HG03432 (cell line): ENCODE results near the gene IL2RA.
"Not testable (repeated sequence)": the region's sequence is repeated elsewhere in the genome, so short reads cannot be mapped to it uniquely, and the experiment has no call there.

Source experiments
- ATAC-seq: cut with Tn5 transposase; IDR thresholded peaks from one replicate; pipeline ENCODE4 v1.9.1; 2021; ENCODE audit warnings: mild to moderate bottlenecking, moderate library complexity; ENCODE audit not compliant: unreplicated experiment

The IL2RA gene

DNA sequence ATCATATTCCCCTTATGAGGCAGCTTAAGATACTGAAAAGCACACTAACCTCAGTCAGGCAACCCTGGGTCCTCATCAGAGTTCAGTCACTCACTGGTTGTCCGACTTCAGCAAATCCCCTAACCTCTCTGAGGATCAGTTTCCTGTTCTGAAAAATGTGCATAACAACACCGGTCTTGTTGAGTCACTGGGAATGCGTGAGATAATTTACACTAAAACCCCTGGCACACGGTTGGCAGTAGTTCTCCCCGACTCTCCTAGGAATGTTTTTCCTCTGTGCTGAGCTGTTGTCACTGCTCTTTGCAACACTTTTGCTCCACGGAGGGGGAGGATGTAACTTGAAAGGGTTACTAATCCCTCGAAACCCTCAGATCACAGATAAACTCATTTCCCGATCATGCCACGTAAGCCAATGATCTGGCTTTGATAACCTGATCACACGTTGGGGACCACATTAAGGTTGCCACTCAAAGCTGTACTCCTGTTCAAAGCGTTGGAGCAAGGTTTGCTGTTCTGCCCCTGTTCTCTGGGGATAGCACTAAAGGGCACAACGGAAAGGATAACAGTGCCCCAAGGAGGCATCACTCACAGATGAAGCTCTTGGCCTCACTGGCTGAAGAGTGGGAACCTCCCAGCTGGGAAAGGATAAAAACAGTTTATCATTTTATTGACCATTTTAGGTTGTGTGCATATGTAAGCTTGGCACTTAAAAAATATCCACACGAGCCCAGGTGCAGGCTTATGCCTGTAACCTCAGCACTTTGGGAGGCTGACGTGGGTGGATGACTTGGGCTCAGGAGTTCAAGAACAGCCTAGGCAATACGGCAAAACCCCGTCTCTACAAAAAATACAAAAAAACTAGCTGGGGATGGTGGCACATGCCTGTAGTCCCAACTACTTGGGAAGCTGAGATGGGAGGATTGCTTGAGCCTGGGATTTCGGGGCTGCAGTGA is 21.6 kb upstream of the IL2RA start:
- no peak for ATAC-seq

DNA sequence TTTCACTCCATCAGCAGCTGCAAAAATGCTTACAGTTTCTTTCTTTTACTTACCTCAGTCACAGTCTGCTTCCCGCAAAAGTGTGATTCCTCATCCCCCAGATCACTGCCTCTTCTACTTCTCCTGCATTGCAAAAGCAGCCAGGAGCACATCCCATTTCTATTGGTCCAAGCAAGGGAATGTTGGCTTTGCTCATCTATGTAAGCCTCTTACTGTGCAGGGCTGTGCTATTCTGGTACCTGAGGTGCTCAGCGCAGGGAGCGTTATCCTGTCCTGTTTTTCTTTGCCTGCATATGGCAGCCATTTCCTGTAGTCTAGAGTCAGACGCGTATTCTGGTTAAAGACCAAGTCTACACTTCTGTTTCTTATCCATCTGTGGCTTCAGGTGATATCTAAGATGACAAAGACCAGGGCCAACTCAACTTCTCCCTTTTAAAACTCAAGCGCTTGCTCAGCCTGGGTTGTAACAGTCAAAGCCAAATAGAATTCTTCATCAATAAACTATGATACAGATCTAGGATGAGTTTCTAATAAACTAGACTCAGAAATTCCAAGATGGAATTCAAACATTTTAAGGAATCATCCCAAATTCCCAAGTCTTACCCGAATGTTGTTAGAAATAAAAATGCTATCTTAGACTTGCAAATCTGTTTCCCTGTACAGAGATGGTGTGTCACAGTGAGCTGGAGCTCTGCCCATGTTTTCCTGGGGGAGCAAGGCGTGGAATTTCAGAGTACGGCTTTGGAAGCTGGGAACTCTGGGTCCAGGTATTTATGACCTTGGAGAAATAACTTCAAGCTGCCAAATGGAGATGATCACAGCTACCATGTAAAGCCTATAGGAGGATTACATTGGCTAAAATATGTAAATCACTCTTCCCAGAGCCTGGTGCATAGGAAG is 20.6 kb upstream of the IL2RA start:
- ATAC-seq = no peak

GRCh38 chr10:6080417-6080973 is 18.3 kb upstream of the IL2RA start:
- ATAC-seq = no peak

GRCh38 chr10:6079044-6079443 is 16.9 kb upstream of the IL2RA start:
- ATAC-seq = no peak

- no peak for ATAC-seq
These were observed 15.0 kb upstream of the IL2RA start for GRCh38 chr10:6077071-6077675.

DNA sequence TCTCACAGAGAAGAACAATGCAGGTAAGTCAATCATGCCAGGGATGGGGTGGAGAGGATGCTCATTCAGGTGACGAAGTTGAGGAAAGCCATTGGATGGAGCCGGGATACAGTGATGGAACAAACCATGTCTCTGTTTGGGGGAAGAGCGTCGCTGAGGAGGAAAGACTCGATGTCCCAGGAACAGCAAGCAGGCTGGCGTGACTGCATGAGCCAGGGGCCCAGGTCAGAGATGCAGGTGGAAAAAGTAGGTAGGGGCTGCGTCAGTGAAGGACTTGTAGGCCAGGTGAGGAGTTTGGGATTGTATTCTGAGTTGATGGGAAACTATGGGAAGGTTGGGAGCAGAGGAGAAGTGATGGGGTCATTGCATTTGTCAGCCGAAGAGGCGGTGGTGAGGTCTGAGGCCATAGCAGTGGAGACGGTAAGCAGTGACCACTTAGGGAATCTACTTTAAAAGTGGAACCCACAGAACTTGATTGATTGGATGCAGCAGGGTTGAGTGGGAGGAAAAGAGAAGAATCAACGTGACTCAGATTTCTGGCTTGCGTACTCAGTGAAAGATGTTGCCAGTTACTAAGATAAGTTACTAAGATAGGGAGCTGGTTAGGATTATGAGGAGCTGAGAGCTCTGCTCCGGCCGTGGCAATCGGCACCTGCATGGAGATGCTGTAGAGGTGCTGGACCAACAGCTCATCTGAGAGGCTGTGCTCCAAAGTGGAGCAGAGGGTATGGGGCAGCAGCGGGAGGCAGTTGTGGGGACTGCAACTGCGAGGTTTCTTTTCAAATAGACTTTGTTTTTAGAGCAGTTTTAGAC is 12.5 kb upstream of the IL2RA start:
- ATAC-seq = no peak

DNA sequence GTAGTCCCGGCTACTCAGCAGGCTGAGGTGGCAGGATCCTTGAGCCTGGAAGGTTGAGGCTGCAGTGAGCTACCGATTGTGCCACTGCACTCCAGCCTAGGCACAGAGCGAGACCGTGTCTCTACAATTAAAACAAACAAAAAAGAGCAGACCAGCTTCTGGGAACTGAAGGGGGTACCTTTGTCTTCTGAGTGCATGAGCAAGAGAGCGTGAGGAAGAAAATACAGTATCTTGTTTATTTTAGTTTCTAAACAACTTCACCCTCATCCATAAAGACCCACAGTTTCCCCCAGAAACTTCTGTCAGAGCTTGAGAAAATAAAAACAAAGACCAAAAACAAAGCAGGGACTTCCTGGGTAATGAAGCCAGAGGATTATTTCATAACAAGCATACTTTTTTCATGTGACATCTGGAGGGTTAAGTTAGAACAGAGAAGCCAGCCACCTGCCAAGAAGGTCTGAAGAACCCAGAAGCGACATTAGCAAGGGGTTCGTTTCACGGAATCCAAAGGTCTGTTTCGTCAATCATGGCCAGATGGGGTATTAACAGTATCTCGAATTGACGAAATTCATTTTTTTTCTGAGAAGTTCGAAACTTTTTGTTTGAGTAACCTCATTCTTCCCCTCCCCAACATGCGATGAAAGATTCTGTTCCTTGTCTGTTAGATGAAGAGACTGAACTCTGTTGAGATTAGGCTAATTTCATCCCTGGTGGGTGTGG is 10.2 kb upstream of the IL2RA start:
- ATAC-seq = peak; percentile 62

DNA sequence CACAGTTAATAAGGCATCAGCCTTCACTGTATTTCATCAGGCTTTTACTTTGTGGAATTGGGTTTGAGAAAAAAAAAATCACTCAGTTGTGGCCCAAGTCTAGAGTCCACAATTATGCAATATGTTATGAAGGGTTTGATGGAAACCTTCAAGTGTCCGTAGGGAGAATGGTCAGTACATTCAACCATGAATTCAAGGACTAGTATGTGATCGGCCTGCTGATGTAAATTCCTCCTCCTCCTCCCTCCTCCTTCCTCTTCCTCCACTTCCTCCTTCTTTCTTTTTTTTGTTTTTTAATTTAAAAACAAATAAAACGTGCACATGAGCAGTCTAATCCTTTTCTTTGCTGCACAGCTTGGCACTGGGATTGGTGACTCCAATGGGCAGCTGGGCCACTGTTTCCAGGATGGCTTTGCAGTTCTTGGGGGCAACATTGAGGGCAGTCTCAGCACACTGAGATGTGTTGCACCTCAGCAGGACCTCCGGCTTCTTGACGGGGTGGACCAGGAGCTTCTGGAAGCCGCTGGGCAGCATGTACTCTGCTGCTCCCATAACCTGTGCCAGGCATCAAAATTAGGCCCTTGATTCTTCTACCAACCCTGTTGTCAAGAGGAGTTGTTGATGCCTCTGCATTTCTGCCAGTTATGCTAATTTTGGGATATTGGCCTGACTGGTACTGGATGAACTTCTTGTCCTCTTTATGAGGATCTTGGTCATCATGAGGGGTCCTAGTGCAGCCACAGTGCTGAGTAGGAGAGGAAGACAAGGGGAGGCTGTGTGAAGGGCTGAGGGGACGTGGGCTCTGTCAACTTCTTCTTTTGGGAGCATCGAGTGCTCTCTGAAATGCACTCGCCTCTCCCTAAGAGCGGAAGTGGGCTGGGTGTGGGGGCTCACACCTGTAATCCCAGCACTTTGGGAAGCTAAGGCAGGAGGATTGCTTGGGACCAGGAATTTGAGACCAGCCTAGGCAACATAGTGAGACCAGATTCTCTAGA is 9.3 kb upstream of the IL2RA start:
- ATAC-seq = peak; percentile 10

- ATAC-seq = no peak
These were observed 8.5 kb upstream of the IL2RA start for GRCh38 chr10:6070660-6071059.

- ATAC-seq = no peak
These were observed 7.1 kb upstream of the IL2RA start for GRCh38 chr10:6069081-6069931.

DNA sequence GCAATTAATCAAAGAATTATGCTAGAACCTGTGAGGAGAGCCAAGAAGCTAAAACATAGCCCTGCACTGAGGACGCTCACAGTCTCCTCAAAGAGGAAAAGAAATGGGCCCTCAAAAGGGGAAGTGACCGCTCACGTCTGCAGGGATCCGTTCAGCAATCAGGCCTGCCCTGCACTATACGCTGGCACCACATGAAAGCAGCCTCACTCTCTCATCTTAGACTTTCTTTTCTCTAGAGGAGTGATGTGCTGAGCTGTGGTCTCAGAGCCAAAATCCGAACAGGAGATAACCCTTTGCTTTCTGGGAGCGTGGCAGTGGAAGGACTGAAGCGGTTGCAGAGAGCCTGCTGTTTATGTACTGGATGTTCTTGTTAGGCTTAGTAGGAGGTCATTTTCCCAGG is 6.3 kb upstream of the IL2RA start:
- ATAC-seq = peak; percentile 53

- no peak for ATAC-seq
These were observed 5.8 kb upstream of the IL2RA start for GRCh38 chr10:6068006-6068405.

- ATAC-seq = no peak
These were observed 5.3 kb upstream of the IL2RA start for GRCh38 chr10:6067457-6067856.

GRCh38 chr10:6065835-6066234 is 3.7 kb upstream of the IL2RA start:
- ATAC-seq = no peak

GRCh38 chr10:6065406-6065805 is 3.2 kb upstream of the IL2RA start:
- no peak for ATAC-seq

DNA sequence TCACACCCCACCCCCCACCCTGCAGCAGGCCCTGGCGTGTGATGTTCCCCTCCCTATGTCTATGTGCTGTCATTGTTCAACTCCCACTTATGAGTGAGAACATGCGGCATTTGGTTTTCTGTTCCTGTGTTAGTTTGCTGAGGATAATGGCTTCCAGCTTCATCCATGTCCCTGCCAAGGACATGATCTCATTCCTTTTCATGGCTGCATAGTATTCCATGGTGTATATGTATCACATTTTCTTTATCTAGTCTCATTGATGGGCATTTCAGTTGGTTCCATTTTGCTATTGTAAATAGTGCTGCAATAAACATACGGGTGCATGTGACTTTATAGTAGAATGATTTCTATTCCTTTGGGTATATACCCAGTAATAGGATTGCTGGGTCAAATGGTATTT is 2.6 kb upstream of the IL2RA start:
- ATAC-seq = not testable (repeated sequence)

DNA sequence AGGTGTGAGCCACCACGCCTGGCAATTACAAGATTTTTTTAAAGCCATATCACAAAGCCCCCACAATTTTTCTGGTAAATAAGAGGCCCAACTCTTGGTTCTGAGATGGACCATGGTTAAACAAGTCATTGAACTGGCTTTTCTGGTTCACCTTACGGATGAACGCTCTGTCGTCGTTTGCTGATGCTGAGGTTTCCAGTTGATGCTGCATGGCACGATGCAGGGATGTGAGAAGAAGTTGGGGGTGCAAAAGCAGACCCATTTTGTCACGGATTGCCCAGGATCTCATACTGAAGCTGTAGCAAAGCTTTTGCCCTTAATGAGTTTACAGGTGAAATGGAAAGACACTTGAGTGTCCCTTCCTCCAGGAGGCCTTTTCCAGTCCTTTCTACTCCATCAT is 2.0 kb upstream of the IL2RA start:
- ATAC-seq = no peak
